GM19395 (cell line): ENCODE data around the gene PAPSS2.
"Not testable (repeated sequence)": the region's sequence is repeated elsewhere in the genome, so short reads cannot be mapped to it uniquely, and the experiment has no call there.

Experiments used
- ATAC-seq: cut with Tn5 transposase; IDR thresholded peaks from one replicate; pipeline ENCODE4 v1.9.1; 2021; ENCODE audit warnings: mild to moderate bottlenecking, moderate library complexity; ENCODE audit not compliant: unreplicated experiment

PAPSS2 gene

DNA sequence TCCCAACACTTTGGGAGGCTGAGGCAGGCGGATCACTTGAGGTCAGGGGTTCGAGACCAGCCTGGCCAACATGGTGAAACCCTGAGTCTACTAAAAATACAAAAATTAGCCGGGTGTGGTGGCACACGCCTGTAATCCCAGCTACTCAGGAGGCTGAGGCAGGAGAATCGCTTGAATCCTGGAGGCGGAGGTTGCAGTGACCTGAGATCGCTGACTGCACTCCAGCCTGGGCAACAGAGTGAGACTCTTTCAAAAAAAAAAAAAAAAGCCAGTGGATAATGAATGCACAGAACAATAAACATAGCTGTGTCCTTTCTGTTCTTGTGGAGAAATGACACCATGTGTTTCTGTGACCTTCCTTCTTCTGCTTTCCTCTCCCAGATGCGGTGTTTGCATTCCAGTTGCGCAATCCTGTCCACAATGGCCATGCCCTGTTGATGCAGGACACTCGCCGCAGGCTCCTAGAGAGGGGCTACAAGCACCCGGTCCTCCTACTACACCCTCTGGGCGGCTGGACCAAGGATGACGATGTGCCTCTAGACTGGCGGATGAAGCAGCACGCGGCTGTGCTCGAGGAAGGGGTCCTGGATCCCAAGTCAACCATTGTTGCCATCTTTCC is 83.4 kb downstream of the PAPSS2 start:
- not testable (repeated sequence) for ATAC-seq

DNA sequence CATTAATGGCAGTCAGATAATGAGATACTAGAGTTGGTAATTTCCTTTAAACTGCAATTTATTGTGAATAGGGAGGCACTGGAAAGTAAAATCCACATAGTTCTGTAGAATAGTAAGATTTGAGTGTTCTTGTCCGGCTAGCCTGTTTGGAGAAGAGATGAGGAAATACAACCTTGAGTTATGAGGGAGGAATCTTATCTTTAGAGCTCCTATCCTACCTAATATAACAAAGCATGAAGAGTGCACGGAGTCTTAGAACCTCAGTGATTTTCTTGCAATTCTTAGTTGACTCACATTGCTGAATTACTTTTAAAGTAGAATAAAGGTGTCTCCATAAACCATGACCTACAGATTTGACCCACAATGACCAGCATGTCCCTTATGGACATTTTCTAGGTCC is 84.9 kb downstream of the PAPSS2 start:
- no peak for ATAC-seq

DNA sequence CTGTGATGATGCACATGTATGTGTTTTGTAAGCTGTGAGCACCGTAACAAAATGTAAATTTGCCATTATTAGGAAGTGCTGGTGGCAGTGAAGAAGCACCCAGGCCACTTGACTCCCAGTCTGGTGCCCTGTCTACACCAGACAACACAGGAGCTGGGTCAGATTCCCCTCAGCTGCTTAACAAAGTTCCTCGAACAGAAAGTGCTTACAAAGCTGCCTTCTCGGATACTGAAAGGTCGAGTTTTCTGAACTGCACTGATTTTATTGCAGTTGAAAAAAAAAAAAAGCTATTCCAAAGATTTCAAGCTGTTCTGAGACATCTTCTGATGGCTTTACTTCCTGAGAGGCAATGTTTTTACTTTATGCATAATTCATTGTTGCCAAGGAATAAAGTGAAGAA is 87.2 kb downstream of the PAPSS2 start:
- ATAC-seq: no peak

DNA sequence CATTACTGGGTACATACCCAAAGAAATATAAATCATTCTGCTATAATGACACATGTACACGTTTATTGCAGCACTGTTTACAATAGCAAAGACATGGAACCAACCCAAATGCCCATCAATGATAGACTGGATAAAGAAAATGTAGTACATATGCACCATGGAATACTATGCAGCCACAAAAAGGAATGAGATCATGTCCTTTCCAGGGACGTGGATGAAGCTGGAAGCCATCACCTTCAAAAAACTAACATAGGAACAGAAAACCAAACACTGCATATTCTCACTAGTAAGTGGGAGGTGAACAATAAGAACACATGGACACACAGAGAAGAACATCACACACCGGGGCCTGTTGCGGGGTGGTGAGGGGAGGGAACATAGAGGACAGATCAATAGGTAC is 88.6 kb downstream of the PAPSS2 start:
- ATAC-seq: not testable (repeated sequence)

DNA sequence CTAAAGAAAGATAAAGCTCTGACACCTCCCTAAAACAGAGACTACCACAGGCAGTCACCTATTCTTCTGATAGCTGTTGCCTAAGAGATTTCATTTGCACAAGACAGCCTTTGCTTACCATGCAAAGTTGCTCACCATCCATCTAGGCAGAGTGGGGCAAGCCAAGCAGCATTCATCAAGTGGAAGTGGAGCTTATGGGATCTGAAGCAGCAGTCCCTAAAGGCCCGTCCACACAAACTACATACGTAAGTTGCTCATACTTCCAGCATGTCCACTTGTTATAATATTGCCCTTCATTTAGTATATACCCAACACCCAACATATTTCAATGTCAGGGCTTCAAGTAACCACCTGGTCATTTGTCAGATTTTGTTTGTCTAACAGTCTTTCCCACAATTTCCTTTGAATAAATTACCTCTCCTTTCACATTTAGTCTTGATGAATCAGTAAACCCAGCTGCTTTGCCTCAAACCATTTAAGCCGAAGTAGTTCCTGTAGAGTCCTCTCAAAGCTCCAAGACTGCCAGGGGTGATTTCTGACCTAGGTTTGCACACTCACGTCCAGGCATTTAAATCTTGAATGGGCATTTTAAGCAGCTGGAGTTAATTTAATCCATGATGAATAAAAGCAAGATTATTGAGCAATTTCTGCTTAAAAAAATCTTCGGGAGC is 90.5 kb downstream of the PAPSS2 start:
- no peak for ATAC-seq

DNA sequence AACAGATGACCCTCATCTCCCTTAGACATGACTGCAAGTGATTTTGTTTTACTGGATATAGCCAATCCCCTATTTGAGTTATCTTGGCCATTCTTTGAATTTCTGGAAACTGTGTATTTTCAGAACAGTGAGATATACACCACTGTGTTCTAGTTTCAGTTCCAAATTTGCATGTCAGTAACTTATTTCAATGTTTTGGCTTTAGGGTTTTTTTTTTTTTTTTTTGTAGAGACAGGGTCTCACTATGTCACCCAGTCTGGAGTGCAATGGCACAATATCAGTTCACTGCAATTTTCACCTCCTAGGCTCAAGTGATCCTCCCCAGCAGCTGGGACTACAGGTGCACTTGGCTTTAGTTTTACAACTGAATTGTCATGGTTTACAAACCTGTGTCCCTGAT is 91.1 kb downstream of the PAPSS2 start:
- ATAC-seq: peak; percentile 77

DNA sequence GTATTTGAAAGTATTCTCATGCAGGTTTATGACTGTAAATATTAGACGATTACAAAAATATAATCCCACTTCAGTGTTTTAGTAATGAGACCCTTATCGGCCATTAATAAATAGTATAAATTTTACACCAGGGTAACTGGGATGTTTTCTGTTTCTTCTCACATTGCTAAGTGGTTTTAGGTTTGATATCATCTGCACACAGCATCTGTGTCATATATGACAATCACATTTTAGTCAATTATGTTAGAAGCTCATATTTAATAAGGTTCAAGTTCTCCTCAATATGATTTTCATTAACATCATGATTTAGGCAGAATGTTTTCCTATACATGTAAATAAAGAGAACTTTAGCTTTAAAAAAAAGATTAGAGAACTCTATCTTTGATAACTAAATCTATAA is 91.6 kb downstream of the PAPSS2 start:
- no peak for ATAC-seq

DNA sequence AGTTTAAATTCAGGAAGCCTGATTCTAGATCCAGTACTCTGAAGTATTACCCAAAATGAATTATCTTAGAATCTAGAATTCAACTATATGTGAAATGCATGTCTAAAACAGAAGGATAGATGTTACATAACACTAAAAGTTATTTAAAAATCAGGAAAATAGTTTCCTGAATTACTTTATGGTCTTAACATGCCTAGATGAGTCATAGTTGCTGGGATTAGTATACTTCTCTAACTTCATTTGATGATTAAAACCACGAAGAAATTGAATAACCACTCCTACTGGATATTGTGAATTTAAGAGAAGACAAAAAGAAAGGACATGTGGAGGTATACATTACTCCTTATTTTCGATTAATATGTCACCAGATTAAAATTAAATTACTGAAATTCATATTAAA is 92.9 kb downstream of the PAPSS2 start:
- ATAC-seq: no peak

DNA sequence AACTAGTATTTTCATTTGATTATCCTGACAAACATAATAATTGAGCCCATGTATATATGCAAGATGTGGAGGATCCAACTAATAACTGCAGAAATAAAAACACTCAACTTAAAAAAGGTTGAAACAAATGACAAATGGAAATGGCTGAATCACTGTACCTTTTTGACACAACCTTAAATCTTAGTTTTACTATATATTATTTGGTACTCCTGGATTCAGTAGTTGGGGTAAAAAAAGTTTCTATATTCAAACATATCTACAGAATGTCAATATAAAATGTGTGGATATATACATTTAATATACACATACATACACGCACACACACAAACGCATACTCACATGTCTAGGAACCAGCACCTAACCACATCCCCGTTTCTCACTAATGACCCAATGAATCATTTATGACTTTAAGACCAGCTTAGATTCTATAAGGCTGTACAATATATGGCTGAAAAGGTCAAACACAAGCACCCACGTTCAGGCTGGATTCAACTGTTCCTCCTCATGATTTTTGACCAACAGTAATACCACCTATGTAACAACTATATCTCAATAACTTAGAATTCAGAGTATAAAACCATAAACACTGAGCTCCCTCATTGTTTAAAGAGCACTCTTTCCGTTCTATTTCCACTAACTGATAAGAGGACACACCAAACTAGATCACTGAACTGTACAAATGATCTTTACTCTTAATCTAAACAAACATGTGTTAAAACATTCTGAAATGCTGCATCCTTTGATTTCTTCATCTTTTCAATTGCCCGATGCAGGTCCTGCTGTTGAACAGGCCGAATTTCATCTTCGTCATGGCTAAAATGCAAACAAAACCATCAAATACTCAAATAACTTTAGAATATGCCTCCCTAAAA is 94.6 kb downstream of the PAPSS2 start:
- no peak for ATAC-seq

DNA sequence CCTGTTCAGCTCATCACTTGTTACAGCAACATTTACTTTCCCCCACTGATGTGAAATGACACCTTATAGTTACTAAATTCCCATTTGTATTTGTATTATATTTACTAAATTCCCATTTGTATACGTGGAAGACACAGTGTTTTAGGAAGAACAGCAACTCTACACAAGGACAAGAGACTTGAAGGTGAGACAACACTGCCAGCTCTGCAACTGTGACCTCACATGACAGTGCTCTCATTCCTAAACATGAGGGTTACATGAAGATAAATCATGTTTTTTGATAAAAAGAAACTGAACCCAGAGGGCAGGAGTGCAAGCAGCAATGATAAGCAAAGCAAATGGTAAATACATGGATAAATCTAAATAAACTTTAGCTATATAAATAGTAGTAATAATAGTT is 98.0 kb downstream of the PAPSS2 start:
- ATAC-seq: no peak

DNA sequence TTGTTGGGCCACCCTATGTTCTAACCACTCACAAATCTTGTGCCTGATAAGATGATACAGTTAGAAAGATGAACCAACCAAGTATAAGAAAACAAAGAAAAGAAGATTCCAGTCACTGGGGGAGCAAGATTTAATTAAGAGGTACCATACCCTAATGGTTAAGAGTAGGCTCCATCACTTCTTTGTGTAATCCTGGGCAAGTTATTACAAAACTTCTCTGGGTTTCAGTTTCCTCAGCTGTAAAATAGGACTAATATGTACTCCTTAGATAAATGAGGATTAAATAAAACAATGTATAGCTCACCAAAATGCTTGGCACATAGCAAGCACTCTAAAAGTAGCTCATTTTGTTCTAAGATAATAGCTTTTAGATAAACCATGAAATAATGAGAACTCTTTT is 99.9 kb downstream of the PAPSS2 start:
- no peak for ATAC-seq

DNA sequence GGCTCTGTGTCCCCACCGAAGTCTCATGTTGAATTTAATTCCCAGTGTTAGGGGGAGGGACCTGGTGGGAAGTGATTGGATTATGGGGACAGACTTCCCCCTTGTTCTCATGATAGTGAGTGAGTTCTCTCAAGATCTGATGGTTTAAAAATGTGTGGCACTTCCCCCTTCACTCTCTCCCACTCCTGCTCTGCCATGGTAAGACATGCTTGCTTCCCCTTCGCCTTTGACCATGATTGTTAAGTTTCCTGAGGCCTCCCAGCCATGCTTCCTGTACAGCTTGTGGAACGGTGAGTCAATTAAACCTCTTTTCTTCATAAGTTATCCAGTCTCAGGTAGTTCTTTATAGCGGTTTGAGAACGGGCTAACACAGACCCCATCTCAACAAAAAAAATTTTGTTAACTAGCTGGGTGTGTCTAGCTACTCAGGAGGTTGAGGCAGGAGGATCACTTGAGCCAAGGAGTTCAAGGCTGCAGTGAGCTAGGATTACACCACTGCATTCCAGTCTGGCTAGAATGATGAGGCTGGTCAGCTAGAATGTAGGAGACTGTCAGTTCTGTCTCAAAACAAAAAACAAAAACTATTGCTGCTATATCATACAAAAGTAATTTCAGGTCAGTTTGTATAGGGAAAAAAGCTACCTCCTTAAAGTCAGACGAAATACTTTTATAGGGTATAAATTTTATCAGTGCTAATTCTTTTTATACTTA is 100.7 kb downstream of the PAPSS2 start:
- ATAC-seq: no peak

DNA sequence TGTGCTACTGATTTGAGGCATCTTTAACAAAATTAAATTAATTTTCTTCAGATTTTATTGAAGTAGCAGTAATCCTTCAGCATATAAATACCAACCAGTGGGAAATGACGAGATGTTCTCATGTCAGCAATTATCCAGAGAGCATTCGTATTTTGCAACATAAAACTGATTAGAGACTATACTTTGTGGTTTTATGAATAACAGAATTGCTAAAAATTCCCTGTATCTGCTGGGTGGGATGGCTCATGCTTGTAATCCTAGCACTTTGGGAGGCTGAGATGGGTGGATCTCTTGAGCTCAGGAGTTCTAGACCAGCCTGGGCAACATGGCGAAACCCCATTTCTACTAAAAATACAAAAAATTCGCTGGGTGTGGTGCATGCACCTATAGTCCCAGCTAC is 101.5 kb downstream of the PAPSS2 start:
- no peak for ATAC-seq

DNA sequence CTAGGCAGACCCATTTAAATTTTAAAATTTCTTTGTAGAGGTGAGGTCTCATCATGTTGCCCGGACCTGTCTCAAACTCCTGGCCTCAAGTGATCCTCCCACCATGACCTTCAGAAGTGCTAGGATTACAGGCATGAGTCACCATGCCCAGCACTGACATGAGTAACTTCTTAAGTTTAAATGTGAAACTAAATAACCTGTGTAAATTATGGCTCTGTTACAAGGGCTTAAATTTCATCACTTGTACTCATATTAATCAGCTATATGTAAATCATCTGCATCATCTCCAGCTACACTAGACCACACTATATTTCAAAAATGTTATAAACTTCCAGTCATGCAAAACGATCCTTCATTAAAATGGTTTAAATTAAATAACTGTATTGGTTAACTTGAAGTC is 102.2 kb downstream of the PAPSS2 start:
- ATAC-seq: peak; percentile 75

DNA sequence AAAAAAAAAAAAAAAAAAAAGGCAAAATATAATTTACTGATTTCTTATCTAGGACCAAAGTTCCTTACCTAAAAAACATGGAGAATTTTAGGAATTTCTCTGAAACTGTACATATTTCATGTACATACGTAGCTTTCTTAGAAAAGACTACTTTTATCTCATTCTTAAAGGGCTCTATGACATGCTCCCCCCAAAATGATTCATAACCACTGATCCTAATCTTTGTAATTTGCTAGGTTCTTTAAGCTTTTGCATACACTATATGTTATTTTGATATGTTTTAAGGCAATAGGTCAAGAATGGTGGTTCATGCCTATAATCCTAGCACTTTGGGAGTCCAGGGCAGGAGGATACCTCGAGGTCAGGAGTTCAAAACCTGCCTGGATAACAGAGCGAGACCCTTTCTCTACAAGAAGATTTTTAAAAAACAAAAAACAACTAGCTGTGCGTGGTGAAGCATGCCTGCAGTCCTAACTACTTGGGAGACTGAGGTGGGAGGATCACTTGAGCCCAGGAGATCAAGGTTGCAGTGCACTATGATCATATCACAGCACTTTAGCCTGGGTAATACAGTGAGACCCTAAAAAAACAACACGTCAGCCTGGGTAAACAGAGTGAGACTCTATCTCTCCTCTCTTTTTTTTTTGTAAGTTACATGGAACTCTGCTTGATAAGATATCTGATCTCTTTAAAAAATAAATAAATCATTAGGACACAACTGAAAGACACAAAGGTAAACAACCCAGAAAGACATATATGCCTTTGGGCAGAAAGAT is 103.6 kb downstream of the PAPSS2 start:
- no peak for ATAC-seq

DNA sequence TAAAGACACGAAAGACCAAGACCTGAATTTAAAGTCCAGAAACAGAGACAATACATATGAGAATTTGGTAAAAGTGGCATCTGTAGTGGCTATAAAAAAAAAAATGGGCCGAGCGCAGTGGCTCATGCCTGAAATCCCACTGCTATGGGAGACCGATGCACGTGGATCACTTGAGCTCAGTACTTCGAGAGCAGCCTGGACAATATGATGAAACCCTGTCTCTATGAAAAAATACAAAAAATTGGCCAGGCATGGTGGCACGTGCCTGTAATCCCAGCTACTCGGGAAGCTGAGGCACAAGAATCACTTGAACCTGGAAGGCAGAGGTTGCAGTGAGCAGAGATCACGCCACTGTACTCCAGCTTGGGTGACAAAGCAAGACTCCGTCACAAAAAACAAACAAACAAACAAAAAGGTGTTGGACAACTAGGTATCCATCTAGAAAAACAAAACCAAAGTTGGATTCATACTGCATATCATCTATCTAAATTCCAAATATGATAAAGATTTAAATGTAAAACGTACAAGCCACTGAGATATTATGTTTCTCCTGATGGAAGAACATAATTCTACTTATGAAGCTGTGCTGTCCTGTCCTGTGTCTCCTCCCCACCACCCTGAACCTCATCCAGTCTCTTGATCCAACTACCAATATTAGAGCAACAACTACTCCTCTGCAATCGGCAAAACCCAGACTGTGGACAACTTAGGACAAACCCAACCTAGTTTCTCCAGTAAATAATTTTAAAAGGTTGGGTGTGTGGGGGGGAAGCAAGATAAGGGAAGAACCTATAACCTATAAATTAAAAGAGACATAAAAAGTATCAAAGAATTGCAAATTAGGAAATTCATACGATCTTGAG is 104.6 kb downstream of the PAPSS2 start:
- ATAC-seq: no peak

DNA sequence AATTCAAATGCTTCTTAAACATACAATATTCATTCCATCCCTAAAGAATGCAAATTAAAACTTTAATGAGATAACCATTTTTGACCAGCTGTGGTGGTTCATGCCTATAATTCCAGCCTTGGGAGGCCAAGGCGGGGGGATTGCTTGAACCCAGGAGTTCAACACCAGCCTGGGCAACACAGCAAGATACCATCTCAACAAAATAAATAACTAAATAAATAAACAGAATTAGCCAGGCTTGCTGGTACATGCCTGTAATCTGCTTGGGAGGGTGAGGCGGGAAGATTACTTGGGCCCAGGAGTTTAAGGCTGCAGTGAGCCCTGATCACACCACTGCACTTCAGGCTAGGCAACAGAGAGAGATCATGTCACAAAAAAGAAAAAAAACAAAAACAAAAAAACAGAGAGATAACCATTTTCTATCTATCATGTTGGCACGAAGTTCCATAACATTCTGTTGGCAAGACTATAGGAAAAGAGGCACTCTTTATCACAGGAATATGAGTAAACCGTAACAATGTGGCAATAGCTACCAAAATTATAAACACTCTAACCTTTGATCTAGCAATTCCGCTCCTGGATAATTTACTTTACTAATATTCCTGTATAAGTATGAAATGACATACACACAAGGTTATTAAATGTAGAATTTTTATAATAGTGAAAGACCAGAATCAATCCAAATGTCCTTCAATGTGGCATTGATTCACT is 106.1 kb downstream of the PAPSS2 start:
- no peak for ATAC-seq

DNA sequence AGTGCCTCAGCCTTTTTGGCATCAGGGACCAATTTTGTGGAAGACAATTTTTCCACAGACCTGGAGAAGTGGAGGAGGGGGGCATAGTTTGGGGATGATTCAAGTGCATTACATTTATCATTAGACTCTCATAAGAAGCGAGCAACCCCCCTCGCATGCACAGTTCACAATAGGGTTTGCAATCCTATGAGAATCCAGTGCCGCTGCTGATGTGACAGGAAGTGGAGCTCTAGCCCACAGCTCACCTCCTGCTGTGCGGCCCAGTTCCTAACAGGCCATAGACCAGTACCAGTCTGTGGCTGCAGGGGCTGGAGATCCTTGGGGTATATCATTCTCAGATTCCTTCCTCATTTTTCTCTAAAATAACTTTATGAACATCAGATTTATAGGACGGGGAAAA is 107.6 kb downstream of the PAPSS2 start:
- no peak for ATAC-seq

DNA sequence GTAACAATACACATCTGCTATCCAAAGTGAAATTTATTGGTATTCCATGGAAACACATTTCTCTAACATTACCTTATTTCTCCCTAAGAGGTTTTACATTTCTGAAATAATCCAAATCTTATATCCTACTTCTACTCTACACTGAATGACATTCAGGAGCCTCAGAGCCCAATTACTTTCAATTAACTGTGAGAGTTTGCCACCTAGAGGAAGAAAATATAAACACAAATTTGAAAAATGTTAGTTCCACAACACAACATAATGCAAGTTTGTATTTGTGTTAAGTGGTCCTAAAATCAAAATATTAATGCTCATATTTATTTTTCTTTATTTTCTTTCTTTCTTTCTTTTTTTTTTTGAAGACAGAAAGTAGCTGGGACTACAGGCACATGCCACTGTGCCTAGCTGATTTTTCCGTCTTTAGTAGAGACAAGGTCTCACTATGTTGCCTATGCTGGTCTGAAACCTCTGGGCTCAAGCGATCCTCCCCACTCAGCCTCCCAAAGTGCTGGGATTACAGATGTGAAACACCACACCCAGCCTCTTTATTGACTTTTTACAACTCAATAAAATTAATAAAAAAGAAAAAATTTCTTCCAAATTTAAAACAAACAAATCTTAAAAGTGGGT is 112.3 kb downstream of the PAPSS2 start:
- no peak for ATAC-seq
